ENCODE results near the gene UBE3C. TPM values are rescaled to one million over a fixed set of nuclear protein-coding genes. Genes with fewer than 3 reads are reported as not detected.

The UBE3C gene
- total and polyA plus RNA-seq, 2 of the 13 experiments (the other 11 are each of a cell fraction or from before 2014, with no cell fraction given): 27.0 to 48.2 TPM

DNA sequence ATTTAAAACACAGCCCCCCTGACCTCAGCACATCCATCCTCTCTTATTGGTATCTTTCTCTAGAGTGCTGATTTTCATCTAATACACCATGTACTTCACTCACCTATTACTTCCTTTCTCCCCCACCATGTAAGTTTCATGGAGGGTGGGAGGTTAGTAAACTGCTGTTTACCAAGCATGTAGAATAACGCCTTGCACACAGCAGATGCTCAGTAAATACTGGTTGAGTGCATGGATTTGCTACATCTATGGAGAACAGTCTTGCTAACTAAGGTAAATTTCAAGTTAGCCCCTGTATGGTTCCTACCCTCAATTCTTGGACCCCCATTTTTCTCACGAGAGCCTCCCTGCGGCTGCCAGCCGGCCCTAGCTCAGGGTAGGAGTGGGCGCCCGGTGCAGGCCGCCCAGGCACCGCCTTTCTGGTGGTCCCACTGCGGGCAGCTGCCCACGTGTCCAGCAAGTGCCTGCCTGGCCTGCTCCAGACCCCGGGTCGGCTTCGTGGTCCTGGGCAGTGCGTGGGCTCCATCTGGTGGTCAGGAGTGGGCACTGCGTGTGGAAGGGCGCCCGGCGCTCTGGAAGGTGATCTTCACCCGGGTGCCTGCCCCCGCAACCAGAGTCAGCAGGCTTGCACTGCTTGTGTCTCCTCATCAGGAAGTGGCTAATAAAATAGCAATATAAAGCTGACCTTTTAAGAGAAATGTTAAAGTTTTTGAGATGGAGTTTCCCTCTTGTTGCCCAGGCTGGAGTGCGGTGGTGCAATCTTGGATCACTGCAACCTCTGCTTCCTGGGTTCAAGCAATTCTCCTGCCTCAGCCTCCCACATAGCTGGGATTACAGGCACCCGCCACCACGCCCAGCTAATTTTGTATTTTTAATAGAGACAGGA is 134.7 kb downstream of the UBE3C start (continued):
- TF ChIP-seq, protein P1, sequence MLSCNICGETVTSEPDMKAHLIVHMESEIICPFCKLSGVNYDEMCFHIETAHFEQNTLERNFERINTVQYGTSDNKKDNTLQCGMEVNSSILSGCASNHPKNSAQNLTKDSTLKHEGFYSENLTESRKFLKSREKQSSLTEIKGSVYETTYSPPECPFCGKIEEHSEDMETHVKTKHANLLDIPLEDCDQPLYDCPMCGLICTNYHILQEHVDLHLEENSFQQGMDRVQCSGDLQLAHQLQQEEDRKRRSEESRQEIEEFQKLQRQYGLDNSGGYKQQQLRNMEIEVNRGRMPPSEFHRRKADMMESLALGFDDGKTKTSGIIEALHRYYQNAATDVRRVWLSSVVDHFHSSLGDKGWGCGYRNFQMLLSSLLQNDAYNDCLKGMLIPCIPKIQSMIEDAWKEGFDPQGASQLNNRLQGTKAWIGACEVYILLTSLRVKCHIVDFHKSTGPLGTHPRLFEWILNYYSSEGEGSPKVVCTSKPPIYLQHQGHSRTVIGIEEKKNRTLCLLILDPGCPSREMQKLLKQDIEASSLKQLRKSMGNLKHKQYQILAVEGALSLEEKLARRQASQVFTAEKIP (CRISPR knock-in tag; IDR thresholded peaks at IDR 0.05; ENCODE audit: borderline replicate concordance): no peak
- TF ChIP-seq, protein P2, sequence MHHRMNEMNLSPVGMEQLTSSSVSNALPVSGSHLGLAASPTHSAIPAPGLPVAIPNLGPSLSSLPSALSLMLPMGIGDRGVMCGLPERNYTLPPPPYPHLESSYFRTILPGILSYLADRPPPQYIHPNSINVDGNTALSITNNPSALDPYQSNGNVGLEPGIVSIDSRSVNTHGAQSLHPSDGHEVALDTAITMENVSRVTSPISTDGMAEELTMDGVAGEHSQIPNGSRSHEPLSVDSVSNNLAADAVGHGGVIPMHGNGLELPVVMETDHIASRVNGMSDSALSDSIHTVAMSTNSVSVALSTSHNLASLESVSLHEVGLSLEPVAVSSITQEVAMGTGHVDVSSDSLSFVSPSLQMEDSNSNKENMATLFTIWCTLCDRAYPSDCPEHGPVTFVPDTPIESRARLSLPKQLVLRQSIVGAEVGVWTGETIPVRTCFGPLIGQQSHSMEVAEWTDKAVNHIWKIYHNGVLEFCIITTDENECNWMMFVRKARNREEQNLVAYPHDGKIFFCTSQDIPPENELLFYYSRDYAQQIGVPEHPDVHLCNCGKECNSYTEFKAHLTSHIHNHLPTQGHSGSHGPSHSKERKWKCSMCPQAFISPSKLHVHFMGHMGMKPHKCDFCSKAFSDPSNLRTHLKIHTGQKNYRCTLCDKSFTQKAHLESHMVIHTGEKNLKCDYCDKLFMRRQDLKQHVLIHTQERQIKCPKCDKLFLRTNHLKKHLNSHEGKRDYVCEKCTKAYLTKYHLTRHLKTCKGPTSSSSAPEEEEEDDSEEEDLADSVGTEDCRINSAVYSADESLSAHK (CRISPR knock-in tag; IDR thresholded peaks at IDR 0.05; ENCODE audit: borderline replicate concordance): no peak
- TF ChIP-seq RBAK (CRISPR knock-in tag; IDR thresholded peaks at IDR 0.05) (no peak), ZNF660 (CRISPR knock-in tag; IDR thresholded peaks at IDR 0.05; ENCODE audit: borderline replicate concordance, low read depth) (no peak), FOXK1 (CRISPR knock-in tag; IDR thresholded peaks at IDR 0.05; ENCODE audit: borderline replicate concordance, low read depth) (0 out of 2 replicates have a peak, but pooled peaks have one; percentile 18), ZNF136 (CRISPR knock-in tag; IDR thresholded peaks at IDR 0.05; ENCODE audit: low read depth) (no peak), SNAPC2 (CRISPR knock-in tag; IDR thresholded peaks at IDR 0.05) (no peak), POLR2AphosphoS2 (IDR thresholded peaks at IDR 0.05; ENCODE audit: low read depth, low read length) (no peak), TOE1 (CRISPR knock-in tag; IDR thresholded peaks at IDR 0.05) (no peak), ATAD3A (CRISPR knock-in tag; IDR thresholded peaks at IDR 0.05) (no peak), STAT5B (CRISPR knock-in tag; IDR thresholded peaks at IDR 0.05) (no peak), ARHGAP35 (CRISPR knock-in tag; IDR thresholded peaks at IDR 0.05; ENCODE audit: borderline replicate concordance) (no peak; the same call in 1 of the 2 replicates), MATR3 (CRISPR knock-in tag; IDR thresholded peaks at IDR 0.05) (no peak), ZNF468 (CRISPR knock-in tag; IDR thresholded peaks at IDR 0.05) (no peak), SIN3A (IDR thresholded peaks at IDR 0.05; ENCODE audit: borderline replicate concordance, low read depth, low read length) (no peak)
- TF ChIP-seq, protein P3, sequence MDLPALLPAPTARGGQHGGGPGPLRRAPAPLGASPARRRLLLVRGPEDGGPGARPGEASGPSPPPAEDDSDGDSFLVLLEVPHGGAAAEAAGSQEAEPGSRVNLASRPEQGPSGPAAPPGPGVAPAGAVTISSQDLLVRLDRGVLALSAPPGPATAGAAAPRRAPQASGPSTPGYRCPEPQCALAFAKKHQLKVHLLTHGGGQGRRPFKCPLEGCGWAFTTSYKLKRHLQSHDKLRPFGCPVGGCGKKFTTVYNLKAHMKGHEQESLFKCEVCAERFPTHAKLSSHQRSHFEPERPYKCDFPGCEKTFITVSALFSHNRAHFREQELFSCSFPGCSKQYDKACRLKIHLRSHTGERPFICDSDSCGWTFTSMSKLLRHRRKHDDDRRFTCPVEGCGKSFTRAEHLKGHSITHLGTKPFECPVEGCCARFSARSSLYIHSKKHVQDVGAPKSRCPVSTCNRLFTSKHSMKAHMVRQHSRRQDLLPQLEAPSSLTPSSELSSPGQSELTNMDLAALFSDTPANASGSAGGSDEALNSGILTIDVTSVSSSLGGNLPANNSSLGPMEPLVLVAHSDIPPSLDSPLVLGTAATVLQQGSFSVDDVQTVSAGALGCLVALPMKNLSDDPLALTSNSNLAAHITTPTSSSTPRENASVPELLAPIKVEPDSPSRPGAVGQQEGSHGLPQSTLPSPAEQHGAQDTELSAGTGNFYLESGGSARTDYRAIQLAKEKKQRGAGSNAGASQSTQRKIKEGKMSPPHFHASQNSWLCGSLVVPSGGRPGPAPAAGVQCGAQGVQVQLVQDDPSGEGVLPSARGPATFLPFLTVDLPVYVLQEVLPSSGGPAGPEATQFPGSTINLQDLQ (CRISPR knock-in tag; IDR thresholded peaks at IDR 0.05): no peak
- TF ChIP-seq, protein P4, sequence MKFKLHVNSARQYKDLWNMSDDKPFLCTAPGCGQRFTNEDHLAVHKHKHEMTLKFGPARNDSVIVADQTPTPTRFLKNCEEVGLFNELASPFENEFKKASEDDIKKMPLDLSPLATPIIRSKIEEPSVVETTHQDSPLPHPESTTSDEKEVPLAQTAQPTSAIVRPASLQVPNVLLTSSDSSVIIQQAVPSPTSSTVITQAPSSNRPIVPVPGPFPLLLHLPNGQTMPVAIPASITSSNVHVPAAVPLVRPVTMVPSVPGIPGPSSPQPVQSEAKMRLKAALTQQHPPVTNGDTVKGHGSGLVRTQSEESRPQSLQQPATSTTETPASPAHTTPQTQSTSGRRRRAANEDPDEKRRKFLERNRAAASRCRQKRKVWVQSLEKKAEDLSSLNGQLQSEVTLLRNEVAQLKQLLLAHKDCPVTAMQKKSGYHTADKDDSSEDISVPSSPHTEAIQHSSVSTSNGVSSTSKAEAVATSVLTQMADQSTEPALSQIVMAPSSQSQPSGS (CRISPR knock-in tag; IDR thresholded peaks at IDR 0.05): 0 out of 2 replicates have a peak, but pooled peaks have one; percentile 43

All from HepG2 (cell line).